H9 (cell line): ENCODE results near the gene UQCR10. TPM values are rescaled to one million over a fixed set of nuclear protein-coding genes. Genes with fewer than 3 reads are reported as not detected.

ENCODE experiments used
- DNase-seq: peaks from one replicate; pipeline ENCODE4 v3.0.0-alpha.2; 2017
- H2AFZ ChIP-seq: one replicate; pipeline ENCODE4 v1.6.1; 2013; ENCODE audit warnings: mild to moderate bottlenecking, low read length, control low read depth, moderate library complexity
- H2AK5ac ChIP-seq: 2 replicates; pipeline ENCODE4 v1.6.1; 2013; ENCODE audit warnings: low read length, control low read depth, mixed read lengths; ENCODE audit not compliant: insufficient read length
- H2BK120ac ChIP-seq: one replicate; pipeline ENCODE4 v1.6.1; 2013; ENCODE audit warnings: low read depth, mild to moderate bottlenecking, low read length, control low read depth, inconsistent platforms; ENCODE audit not compliant: poor library complexity, severe bottlenecking
- H2BK12ac ChIP-seq: 2 replicates; pipeline ENCODE4 v1.6.1; 2013; ENCODE audit warnings: low read length, control low read depth, mixed read lengths, low read depth; ENCODE audit not compliant: insufficient read length
- H2BK15ac ChIP-seq: 2 replicates; pipeline ENCODE4 v1.6.1; 2013; ENCODE audit warnings: low read depth, low read length, control low read depth
- H2BK20ac ChIP-seq: one replicate; pipeline ENCODE4 v1.6.1; 2013; ENCODE audit warnings: low read depth, mild to moderate bottlenecking, low read length, control low read depth, inconsistent platforms; ENCODE audit not compliant: poor library complexity, severe bottlenecking
- H2BK5ac ChIP-seq: 2 replicates; pipeline ENCODE4 v1.6.1; 2013; ENCODE audit warnings: low read length, control low read depth, mixed read lengths; ENCODE audit not compliant: insufficient read length
- H3K14ac ChIP-seq: 2 replicates; pipeline ENCODE4 v1.6.1; 2013; ENCODE audit warnings: low read length, control low read depth; ENCODE audit not compliant: insufficient read depth
- H3K18ac ChIP-seq: 2 replicates; pipeline ENCODE4 v1.6.1; 2013; ENCODE audit warnings: low read depth, mild to moderate bottlenecking, mixed read lengths, low read length, control low read depth; ENCODE audit not compliant: insufficient read length
- H3K23ac ChIP-seq: 2 replicates; pipeline ENCODE4 v1.6.1; 2013; ENCODE audit warnings: low read length, control low read depth, mixed read lengths, low read depth; ENCODE audit not compliant: insufficient read length
- H3K23me2 ChIP-seq: 2 replicates; pipeline ENCODE4 v1.6.1; 2013; ENCODE audit warnings: low read depth, mild to moderate bottlenecking, mixed read lengths, low read length, control low read depth; ENCODE audit not compliant: insufficient read length, poor library complexity, severe bottlenecking
- H3K27ac ChIP-seq: 2 replicates; pipeline ENCODE4 v1.5.1; 2013; ENCODE audit warnings: low read length, control low read depth, mixed read lengths, low read depth; ENCODE audit not compliant: insufficient read length
- H3K27me3 ChIP-seq: 2 replicates; pipeline ENCODE4 v1.6.1; 2013; ENCODE audit warnings: low read length, control low read depth, inconsistent platforms; ENCODE audit not compliant: insufficient read depth
- H3K4ac ChIP-seq: 2 replicates; pipeline ENCODE4 v1.6.1; 2013; ENCODE audit warnings: low read depth, mild to moderate bottlenecking, control low read depth, inconsistent platforms, low read length, moderate library complexity
- H3K4me1 ChIP-seq: 2 replicates; pipeline ENCODE4 v1.6.1; 2013; ENCODE audit warnings: low read length, control low read depth, inconsistent platforms; ENCODE audit not compliant: insufficient read depth
- H3K4me2 ChIP-seq: 2 replicates; pipeline ENCODE4 v1.6.1; 2013; ENCODE audit warnings: low read length, control low read depth, mixed read lengths; ENCODE audit not compliant: insufficient read length, insufficient read depth
- H3K56ac ChIP-seq: 2 replicates; pipeline ENCODE4 v1.6.1; 2013; ENCODE audit warnings: low read depth, mild to moderate bottlenecking, mixed read lengths, low read length, control low read depth; ENCODE audit not compliant: insufficient read length
- H3K79me1 ChIP-seq: 2 replicates; pipeline ENCODE4 v1.6.1; 2013; ENCODE audit warnings: low read depth, mild to moderate bottlenecking, moderate library complexity, low read length, control low read depth, inconsistent platforms; ENCODE audit not compliant: insufficient read depth, poor library complexity, severe bottlenecking
- H3K79me2 ChIP-seq: 2 replicates; pipeline ENCODE4 v1.6.1; 2013; ENCODE audit warnings: low read length, control low read depth, inconsistent platforms; ENCODE audit not compliant: insufficient read depth
- H3K9ac ChIP-seq: 2 replicates; pipeline ENCODE4 v1.6.1; 2013; ENCODE audit warnings: low read length, control low read depth, mixed read lengths; ENCODE audit not compliant: insufficient read length; ENCODE audit errors: extremely low read depth
- H3K9me3 ChIP-seq: one replicate; pipeline ENCODE4 v1.6.1; 2013; ENCODE audit warnings: low read depth, low read length, inconsistent platforms; ENCODE audit not compliant: control insufficient read depth
- H3T11ph ChIP-seq: one replicate; pipeline ENCODE4 v1.6.1; 2013; ENCODE audit warnings: mild to moderate bottlenecking, low read length, control low read depth, inconsistent platforms
- H4K20me1 ChIP-seq: one replicate; pipeline ENCODE4 v1.6.1; 2013; ENCODE audit not compliant: control insufficient read depth, insufficient read length, insufficient read depth
- H4K5ac ChIP-seq: 2 replicates; pipeline ENCODE4 v1.6.1; 2013; ENCODE audit warnings: low read depth, mild to moderate bottlenecking, mixed read lengths, low read length, control low read depth; ENCODE audit not compliant: insufficient read length
- H4K8ac ChIP-seq: replicated peaks from 2 replicates; pipeline ENCODE4 v1.6.1; 2013; ENCODE audit warnings: low read length, control low read depth, mixed read lengths, low read depth; ENCODE audit not compliant: insufficient read length
- H4K91ac ChIP-seq: 2 replicates; pipeline ENCODE4 v1.6.1; 2013; ENCODE audit warnings: low read depth, mild to moderate bottlenecking, moderate library complexity, mixed read lengths, low read length, control low read depth; ENCODE audit not compliant: insufficient read length
- H3K27ac Mint-ChIP-seq, 3 experiments: 2 replicates in 2 of 3; 3 replicates in 1 of 3; pipeline ENCODE4 v1.8.0; 2020 to 2021; ENCODE audit warnings: mixed read lengths in 3 of 3, mild to moderate bottlenecking in 1 of 3, moderate library complexity in 1 of 3
- H3K27me3 Mint-ChIP-seq: 2 replicates; pipeline ENCODE4 v1.8.0; 2021; ENCODE audit warnings: low read depth, mild to moderate bottlenecking, moderate library complexity, mixed read lengths
- H3K36me3 Mint-ChIP-seq, 3 experiments: 2 replicates in 2 of 3; 3 replicates in 1 of 3; pipeline ENCODE4 v1.8.0; 2020 to 2021; ENCODE audit warnings: low read depth in 3 of 3, mixed read lengths in 3 of 3; ENCODE audit not compliant: insufficient read depth in 1 of 3
- H3K4me1 Mint-ChIP-seq, 2 experiments: 2 replicates each; pipeline ENCODE4 v1.8.0; 2020; ENCODE audit warnings: mixed read lengths in 2 of 2
- H3K4me3 Mint-ChIP-seq, 2 experiments: 2 replicates in 1 of 2; 3 replicates in 1 of 2; pipeline ENCODE4 v1.8.0; 2020 to 2021; ENCODE audit warnings: mild to moderate bottlenecking in 2 of 2, mixed read lengths in 2 of 2, moderate library complexity in 1 of 2
- H3K9me3 Mint-ChIP-seq, 2 experiments: 2 replicates in 1 of 2; 3 replicates in 1 of 2; pipeline ENCODE4 v1.8.0; 2020; ENCODE audit warnings: mild to moderate bottlenecking in 2 of 2, mixed read lengths in 2 of 2, moderate library complexity in 1 of 2
- CTCF ChIP-seq: fragments of 200-600 bp; sonication (generic); conservative IDR thresholded peaks from 3 replicates; pipeline ENCODE4 v1.8.0; 2021; ENCODE audit warnings: antibody characterized with exemption, mild to moderate bottlenecking
- WGBS: extraction: QIAGEN DNeasy Blood & Tissue Kit; methylation state at CpG from one replicate; pipeline ENCODE4 v1.1.7; 2013; ENCODE audit warnings: missing lambda C conversion rate, low lambda C conversion rate, mixed read lengths; ENCODE audit not compliant: insufficient read length; ENCODE audit errors: extremely low coverage; 5-methylcytosine and 5-hydroxymethylcytosine counted together
- total RNA-seq: library from RNA; stranded (reverse); gene quantifications from 2 replicates; pipeline ENCODE4 v1.2.1, GENCODE V29; 2021

Gene UQCR10
- total RNA-seq, 1 experiment from 2014 or later = 124 TPM

- Histone ChIP-seq H3K9ac (no peak overlapping the region), H3K27me3 (no peaks in the 10 kb centered on the region), H3K56ac (no peak overlapping the region), H2BK20ac (no peak overlapping the region), H3K27ac (no peak overlapping the region), H4K5ac (no peak overlapping the region), H3K18ac (no peak overlapping the region), H4K8ac (no peak overlapping the region), H3K79me1 (no peaks in the 10 kb centered on the region), H3K4ac (no peak overlapping the region), H3K79me2 (no peaks in the 10 kb centered on the region), H2BK12ac (no peak overlapping the region), H2BK15ac (no peak overlapping the region), H2BK120ac (no peak overlapping the region), H3K9me3 (no peaks in the 10 kb centered on the region), H2AK5ac (no peak overlapping the region), H2BK5ac (no peak overlapping the region), H3K23me2 (no peaks in the 10 kb centered on the region), H3T11ph (no peak overlapping the region), H3K4me2 (no peak overlapping the region), H3K23ac (no peak overlapping the region), H3K4me1 (no peaks in the 10 kb centered on the region), H4K91ac (no peak overlapping the region), H2AFZ (no peak overlapping the region), H3K14ac (no peak overlapping the region), H4K20me1 (peaks cover 2% of the 10 kb centered on the region)
- Mint-ChIP-seq H3K4me1 (peaks cover 8 to 22% of the 10 kb centered on the region in 2 experiments), H3K9me3 (peaks cover 3% of the 10 kb centered on the region in 2 experiments; a peak in 3 of 5 replicates), H3K27ac (peak overlapping the region in 2 of 3 experiments; percentile 18 to 91; a peak in 2 of 7 replicates), H3K27me3 (no peaks in the 10 kb centered on the region), H3K36me3 (peaks cover 0 to 5% (median 3%) of the 10 kb centered on the region in 3 experiments; a peak in 3 of 7 replicates), H3K4me3 (no peak overlapping the region)
- no peak for TF ChIP-seq CTCF
- no peak for DNase-seq
- WGBS = no CpG with 5 or more reads among the region's 8 CpGs
Measured at GRCh38 chr22:29734406-29734805, 32.8 kb upstream of the UQCR10 start.
